ENCODE measurements around the gene LMO4. TPM values are rescaled to one million over a fixed set of nuclear protein-coding genes. Genes with fewer than 3 reads are reported as not detected.
A peak's percentile ranks its signal among the peaks of the same experiment; 100 is the strongest.

Gene LMO4
- total RNA-seq (2014; rRNA removed; shearing (Covaris generic)): 174 and 184 TPM in 2 replicates

- DNase-seq (ENCODE audit: low spot score): peak; percentile 97
Observed at GRCh38 chr1:87328272-87329050, at the start of gene LMO4. TSS of gene LMO4 (plus strand) at chr1:87328880. CDS start at chr1:87332016, 3,136 bp downstream.

DNA sequence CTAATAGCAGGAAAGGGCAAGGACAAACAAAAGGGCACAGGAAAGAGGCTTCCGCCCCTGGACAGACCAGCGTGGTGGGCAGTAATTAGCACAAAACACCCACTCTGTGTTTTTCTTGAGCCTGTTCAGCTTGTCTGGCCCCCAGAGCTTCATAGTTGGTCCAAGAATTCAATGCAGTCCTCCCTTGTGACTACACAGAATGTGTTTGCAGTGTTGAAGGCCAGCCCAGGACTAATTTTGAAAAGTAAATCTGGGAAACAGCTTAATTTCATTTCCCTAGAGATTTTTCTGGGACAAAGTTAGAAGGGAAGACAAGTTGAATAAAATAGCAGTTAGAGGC, 49.2 kb upstream of the LMO4 start:
- no peak for DNase-seq (ENCODE audit: low spot score)

DNA sequence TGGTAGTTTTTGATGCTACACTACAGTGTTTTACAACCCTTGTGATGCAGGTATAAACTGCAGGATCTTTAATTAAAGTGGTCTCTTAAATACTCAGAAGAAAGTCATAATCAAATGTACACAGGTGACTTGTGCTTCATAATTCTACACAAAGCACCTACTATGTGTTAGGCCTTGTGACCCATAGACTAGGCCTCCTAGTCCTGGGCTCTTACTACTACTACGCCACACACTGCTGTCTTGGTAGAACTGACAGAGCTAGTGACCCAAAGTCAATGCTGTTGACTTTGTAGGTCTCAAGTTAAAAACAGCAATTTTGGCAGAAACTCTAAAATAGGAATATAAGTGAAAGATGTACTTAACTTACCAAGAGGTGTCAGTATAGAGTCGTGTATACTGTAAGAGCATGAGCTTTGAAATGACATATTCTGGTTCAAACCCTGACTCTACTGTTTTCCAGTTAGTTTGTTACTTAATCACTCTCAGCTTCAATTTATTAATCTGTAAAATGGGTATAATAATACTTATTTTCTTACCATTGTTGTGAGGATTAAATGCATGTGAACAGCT, 48.6 kb upstream of the LMO4 start:
- peak; percentile 8 for DNase-seq (ENCODE audit: low spot score)

DNA sequence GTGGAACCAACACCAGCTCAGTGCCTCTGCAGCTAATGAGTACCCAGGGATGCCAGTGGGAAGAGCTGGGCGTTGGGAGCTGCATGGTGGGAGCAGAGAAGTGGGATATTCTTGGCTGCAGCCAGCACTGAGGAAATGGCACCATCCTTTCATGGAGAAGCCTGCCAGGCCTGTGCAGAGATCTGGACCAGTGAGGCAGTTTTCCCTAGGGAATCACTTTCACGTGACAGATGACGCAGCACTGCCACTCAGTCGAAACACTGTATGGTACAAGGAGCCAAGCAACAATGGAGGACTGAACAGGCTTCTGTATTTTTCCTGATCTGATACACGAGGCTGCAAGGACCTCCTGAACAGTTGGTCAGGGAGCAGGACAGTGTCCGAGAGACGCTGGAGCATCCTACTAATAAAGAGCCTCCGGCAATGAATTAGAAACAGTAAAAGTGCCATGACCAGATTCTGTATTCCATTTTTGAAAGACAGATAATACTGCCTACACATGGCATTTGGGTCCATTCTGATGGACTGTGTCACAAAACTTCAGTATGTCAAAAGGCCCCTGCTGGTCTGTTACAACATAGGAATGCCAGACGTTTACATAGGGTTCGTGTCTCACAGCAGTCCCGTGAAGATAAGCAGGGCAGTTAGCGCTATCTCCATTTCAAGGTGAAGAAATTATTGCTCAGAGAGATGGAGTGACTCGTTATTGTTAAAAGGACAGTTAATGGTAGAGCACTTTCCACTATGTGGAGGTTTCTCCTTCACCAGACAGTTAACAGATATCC, 44.0 kb upstream of the LMO4 start:
- no peak for DNase-seq (ENCODE audit: low spot score)

GRCh38 chr1:87291107-87291506, 37.6 kb upstream of the LMO4 start:
- no peak for DNase-seq (ENCODE audit: low spot score)

DNA sequence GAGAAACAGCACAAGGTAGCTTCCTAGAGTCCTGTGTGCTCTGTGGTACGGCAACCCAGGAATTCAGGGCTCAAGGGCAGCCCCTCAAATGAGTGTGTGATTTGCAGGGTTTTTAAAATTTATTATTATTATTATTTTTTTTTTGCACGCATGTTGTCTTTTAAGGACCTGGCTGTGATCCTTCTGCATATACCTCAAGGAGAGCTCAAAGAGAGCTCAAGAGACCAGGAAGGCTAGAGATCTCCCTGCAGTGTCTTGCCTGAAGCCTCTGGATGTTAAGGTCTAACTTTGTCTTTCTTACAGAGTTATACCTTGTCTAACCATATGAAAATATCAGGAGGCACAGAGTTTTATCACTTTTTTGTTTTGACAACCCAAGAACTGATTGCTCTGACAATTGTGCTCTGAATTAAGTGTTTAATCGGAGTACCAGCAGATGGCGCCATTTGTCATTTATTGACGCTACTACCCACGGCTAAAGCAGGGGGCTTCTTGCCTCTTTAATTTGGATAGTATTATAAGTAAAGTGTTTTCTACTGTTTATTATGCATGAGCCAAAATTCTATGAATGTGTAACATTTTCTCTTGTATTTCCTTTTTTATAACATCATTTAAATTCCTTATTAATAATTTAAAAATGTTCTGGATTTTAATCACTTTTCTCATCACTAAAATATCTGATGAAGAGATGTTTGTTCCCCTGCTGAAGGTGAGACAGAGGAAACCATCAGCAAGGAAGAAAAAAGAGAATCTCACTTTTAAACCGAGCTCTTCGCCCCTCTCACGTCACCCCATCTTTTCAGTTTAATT, 35.8 kb upstream of the LMO4 start:
- DNase-seq (ENCODE audit: low spot score): peak; percentile 85

DNA sequence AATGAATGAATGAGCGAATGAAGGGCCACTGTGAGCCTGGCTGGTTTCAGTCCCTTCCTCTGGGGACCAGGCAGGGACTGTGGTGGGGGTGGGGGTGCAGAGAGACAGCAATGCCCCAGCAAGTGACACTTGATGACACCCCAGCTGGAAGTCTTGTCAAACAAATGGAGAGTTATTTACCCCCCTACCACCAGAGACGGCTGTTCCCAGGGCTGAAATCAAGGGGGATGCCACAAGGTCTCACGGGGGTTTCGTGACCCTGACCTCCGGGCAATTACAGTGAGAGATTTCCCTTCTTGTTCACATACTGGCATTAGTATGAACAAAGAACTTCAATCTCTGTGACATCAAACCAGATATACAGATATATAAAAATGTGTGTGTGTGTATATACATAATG, 34.0 kb upstream of the LMO4 start:
- no peak for DNase-seq (ENCODE audit: low spot score)

DNA sequence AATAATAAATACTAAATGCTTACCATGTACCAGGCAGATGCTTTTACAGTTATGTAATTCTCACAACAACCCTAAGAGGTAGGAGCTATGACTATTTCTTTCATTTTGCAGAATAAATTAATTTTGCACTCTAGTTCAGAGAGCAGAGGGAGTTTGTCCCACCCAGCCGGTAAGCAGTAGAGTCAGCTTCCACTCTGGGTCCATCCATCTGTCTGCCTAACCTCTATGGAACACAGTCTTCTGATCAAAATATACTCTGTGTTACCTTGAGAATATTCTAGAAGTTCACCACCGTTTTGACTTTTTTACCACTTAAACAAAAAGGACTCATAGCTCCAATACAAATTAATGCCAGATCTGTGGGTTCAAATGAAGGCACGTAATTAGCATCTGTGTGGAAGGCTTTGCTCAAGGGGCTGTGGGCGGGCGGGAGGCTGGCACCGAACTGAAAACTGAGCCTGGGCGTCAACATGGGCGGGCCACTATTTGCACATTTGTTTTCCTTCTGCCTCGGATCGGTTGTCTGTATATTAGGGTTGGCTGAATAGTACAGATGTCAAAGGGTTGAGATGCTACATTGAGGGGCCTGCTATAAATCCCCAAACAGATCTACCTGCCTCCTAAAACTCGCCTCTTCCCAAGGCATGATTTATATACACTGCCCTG, 33.1 kb upstream of the LMO4 start:
- DNase-seq (ENCODE audit: low spot score): no peak

DNA sequence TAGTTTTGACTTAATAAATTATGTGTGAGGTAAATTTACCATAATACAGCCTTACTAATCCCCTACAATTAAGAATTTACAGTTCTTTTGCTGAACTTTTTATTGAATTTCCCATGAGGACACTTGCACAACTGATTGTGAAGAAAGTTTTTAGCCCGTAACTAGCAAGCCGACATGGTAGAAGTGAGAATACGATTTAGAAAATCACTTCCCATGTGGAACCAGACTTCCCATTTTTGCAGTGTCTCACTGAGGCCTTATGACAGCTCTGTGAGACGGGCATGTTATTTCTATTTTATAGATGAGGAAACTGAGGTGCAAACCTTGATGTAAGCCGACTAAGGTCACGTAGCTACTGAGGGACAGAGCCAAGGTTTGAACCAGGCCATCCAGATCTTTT, 32.5 kb upstream of the LMO4 start:
- no peak for DNase-seq (ENCODE audit: low spot score)

DNA sequence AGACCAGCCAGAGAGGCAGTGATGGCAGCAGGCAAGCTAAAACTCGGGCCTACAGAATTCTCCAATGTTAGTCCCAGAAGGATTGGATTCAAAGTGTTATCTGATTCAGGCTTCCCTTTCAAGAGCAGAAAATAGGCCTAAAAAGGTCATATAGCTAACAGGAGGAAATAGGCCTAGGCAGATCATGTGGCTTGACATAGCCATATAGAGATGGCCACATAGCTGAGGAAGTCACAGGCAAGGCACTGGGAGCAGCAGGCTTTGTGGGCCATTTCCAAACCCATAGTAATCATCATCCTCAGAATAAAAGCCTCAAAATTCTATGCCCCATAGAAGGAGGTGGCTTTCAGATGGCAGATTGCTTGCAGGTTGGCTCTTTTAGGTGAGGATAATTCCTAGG, 29.0 kb upstream of the LMO4 start:
- no peak for DNase-seq (ENCODE audit: low spot score)

DNA sequence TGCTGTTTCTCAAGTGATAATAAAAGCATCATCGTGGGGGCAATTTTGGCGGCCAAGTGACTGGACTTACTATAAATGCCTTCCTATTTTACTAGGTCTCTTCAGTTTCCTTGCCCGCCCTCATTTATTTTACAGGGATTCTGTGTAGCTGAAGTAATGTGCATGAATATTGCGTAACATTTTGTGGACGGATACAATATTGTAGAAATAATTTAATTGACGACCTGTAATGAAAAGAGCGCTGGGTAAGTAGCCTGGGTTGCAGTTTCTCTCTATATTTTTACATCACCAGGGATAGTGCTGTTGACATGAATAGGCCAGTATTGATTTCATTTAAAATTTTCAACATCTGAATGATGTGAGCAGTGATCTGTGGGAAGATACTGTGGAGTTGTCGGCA, 28.1 kb upstream of the LMO4 start:
- DNase-seq (ENCODE audit: low spot score): no peak

DNA sequence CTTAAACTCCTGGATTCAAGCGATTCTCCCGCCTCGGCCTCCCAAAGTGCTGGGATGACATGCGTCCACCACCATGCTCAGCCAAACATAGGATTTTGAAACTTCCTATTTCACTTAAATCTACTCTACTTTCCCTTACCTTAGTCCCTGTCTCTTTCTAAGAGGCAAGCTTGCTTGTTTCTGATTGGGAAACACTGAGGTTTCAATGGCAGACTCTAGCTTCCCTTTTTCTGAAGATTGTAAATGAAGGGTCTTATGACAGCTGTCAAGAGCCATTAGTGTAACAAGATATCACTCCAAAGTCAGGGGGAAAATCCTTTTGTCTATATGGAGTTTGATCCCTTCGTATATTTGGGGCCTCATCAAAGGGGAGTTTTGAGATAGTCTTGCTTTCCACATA, 23.5 kb upstream of the LMO4 start:
- no peak for DNase-seq (ENCODE audit: low spot score)

DNA sequence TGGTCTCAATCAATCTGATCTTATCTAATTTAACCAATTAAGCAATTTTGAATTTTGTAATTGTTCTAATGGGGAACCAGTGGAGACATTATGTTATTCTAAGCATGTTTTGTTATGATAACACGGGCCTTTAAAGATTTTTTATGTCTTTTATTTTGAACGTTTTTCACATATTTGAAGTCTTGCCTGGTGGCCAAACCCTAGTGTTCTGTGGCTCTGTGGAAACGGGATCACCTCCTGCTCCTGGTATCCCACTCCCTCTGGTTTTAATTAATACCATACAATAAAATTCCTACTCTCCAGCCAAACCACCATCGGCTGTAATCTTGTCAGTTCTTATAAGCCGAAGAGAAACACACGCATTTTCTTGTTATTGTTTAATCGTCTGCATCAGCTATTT, 22.9 kb upstream of the LMO4 start:
- DNase-seq (ENCODE audit: low spot score): no peak

GRCh38 chr1:87307306-87307705, 21.4 kb upstream of the LMO4 start:
- no peak for DNase-seq (ENCODE audit: low spot score)

DNA sequence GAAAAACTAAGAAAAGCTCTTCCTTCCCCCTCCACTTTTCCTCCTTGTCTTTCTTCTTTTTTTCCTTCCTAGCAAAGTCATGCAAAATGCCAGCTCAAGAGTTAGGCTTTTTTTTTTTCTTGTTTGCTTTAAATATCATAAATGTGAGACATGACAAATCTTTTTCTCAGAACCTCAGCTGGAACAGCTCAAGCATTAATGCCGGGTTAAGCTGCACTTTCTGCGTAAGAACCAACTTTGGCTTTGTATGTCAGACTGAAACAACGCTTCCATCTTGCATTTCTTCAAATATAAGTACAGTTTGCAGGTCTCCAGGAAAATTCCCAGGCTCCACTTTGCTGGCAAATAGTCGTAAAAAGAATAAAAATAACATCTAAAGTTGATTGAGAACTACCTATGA, 20.7 kb upstream of the LMO4 start:
- no peak for DNase-seq (ENCODE audit: low spot score)

DNA sequence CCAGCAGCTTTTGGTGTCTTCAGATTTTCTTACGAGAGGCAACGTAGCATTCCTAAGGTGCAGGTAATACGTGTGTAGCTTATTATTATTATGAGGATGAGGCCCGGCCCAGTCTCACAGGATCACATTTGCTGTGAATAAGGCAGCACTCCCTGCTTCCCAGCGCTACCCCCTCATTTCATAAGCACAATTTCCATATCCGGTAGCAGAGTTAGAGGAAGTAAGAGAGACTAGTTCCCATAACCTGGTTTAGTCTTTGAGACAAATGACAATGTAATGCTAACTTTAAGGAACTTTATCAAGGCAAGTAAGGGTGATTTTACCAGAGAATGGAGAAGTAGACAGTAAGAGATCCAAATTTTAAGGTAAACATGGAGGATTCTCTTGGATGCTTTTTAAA, 14.6 kb upstream of the LMO4 start:
- no peak for DNase-seq (ENCODE audit: low spot score)

DNA sequence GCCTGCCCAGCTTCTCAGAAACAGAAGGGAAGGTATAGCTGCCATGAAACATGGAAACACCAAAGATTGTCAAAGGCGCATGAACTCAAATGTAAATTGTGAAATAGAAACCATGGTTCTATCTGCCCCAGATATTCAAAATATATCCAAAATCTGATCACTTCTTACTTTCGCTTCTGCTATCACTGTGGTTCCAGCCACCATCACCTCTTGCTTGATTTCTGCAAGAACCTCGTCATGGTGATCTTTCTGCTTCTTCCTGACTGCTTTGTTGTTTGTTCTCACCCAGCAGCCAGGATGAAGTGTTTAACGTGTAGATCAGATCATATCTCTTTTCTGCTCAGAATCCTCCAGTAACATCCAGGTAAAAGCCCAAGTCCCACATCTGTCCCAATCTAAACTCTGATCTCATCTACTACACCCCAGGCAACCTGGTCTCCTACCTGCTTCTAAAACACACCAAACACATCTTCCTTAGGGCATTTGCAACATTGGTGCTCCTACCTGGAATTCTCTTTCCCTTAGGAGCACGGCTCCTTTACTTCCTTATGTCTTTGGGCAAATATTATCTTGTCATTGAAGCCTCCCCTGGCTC, 10.5 kb upstream of the LMO4 start:
- DNase-seq (ENCODE audit: low spot score): no peak

DNA sequence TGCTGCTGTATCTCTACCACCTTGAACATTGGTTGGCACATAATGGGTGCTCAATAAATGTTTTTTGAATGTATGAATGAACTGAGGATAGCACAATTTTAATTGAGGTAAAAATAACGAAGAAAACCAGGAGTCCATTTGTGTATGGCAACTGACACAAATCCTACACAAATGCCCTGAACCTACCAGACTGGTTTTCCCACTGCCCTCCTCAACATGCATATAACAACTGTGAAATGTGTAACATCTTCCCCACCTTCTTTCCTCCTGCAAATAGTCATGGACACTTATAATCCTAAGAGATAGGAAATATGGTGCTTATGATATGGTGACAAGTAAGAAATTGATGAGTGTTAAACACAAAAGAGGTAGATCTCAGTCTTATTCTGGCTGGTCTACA, 9.9 kb upstream of the LMO4 start:
- peak; percentile 34 for DNase-seq (ENCODE audit: low spot score)

- peak; percentile 89 for DNase-seq (ENCODE audit: low spot score)
Observed at GRCh38 chr1:87325982-87326738, 2.5 kb upstream of the LMO4 start.
